Ovary (tissue), 3 donors: ENCODE measurements around the gene SERTAD4.

Experiments used
- CTCF ChIP-seq, 3 donors: fragments of 450-650 bp in 2 of 3; fragments of 200-600 bp in 1 of 3; IDR thresholded peaks; one replicate each; pipeline versions ENCODE4 v1.5.1 to v1.8.0; 2016 to 2022; ENCODE audit warnings: antibody characterized with exemption in 3 of 3, mild to moderate bottlenecking in 1 of 3
- POLR2A ChIP-seq: fragments of 450-650 bp; IDR thresholded peaks from one replicate; pipeline ENCODE4 v1.6.1; 2017; ENCODE audit warnings: antibody characterized with exemption, mild to moderate bottlenecking, moderate library complexity
- donor health status: DM: no; HTN: no; CAD: no.

- TF ChIP-seq CTCF (IDR thresholded peaks at IDR 0.05) (no peak), POLR2A (no peak)
These were observed 29.7 kb downstream of the SERTAD4 start for GRCh38 chr1:210262167-210262896.
